ENCODE data around the gene SGMS1. TPM values are rescaled to one million over a fixed set of nuclear protein-coding genes. Genes with fewer than 3 reads are reported as not detected.
"Not testable (repeated sequence)": the region's sequence is repeated elsewhere in the genome, so short reads cannot be mapped to it uniquely, and the experiment has no call there.

SGMS1 gene
- total RNA-seq, 3 donors from 2014 or later, result 66.5 to 114 (median 80.1) TPM

GRCh38 chr10:50431133-50431532, 192.6 kb downstream of the SGMS1 start:
- peak overlapping the region in 1 of 3 donors; percentile 41 for H3K4me3 ChIP-seq
- H3K9me3 ChIP-seq, result no peaks in the 10 kb centered on the region
- TF ChIP-seq POLR2A (IDR thresholded peaks at IDR 0.05), result no peak
- TF ChIP-seq, protein P1, sequence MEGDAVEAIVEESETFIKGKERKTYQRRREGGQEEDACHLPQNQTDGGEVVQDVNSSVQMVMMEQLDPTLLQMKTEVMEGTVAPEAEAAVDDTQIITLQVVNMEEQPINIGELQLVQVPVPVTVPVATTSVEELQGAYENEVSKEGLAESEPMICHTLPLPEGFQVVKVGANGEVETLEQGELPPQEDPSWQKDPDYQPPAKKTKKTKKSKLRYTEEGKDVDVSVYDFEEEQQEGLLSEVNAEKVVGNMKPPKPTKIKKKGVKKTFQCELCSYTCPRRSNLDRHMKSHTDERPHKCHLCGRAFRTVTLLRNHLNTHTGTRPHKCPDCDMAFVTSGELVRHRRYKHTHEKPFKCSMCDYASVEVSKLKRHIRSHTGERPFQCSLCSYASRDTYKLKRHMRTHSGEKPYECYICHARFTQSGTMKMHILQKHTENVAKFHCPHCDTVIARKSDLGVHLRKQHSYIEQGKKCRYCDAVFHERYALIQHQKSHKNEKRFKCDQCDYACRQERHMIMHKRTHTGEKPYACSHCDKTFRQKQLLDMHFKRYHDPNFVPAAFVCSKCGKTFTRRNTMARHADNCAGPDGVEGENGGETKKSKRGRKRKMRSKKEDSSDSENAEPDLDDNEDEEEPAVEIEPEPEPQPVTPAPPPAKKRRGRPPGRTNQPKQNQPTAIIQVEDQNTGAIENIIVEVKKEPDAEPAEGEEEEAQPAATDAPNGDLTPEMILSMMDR (IDR thresholded peaks at IDR 0.05), result no peak
- TF ChIP-seq POLR2AphosphoS5 (IDR thresholded peaks at IDR 0.05), result no peak
- H3K4me1 ChIP-seq, result peaks cover 0 to 6% of the 10 kb centered on the region in 2 donors
- intact Hi-C loops (cut with DNase I; ENCODE audit: low total_unique reads), result no loop called here
- peak overlapping the region; percentile 75 to 78 for H3K27ac ChIP-seq
- no peak for DNase-seq (ENCODE audit: low spot score in 2 of 2)
- H3K36me3 ChIP-seq, result no peaks in the 10 kb centered on the region
- no peaks in the 10 kb centered on the region for H3K27me3 ChIP-seq

GRCh38 chr10:50426485-50426884, 197.3 kb downstream of the SGMS1 start:
- Histone ChIP-seq H3K27ac (no peak overlapping the region), H3K4me3 (no peak overlapping the region), H3K36me3 (no peaks in the 10 kb centered on the region), H3K27me3 (no peaks in the 10 kb centered on the region), H3K4me1 (peaks cover 0 to 1% of the 10 kb centered on the region in 2 donors), H3K9me3 (no peaks in the 10 kb centered on the region)
- DNase-seq (ENCODE audit: low spot score in 2 of 2), result no peak
- intact Hi-C loops (cut with DNase I; ENCODE audit: low total_unique reads), result no loop called here
- TF ChIP-seq POLR2A (IDR thresholded peaks at IDR 0.05) (no peak), POLR2AphosphoS5 (IDR thresholded peaks at IDR 0.05) (no peak)
- TF ChIP-seq, protein P1 (IDR thresholded peaks at IDR 0.05), result no peak

DNA sequence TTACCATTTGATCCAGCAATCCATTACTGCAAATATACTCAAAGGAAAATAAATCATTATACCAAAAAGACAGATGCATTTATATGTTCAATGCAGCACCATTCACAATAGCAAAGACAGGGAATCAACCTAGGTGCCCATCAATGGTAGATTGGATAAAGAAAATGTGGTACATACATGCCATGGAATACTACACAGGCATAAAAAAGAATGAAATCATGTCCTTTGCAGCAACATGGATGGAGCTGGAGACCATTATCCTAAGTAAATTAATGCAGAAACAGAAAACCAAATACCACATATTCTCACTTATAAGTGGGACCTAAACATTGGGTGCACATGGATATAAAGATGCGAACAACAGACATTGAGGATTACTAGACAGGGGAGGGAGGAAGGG, 198.5 kb downstream of the SGMS1 start:
- H3K4me3 ChIP-seq; intact Hi-C loops (cut with DNase I; ENCODE audit: low total_unique reads); H3K27me3 ChIP-seq; DNase-seq (ENCODE audit: low spot score in 2 of 2); H3K4me1 ChIP-seq; H3K27ac ChIP-seq; H3K36me3 ChIP-seq; H3K9me3 ChIP-seq: not testable (repeated sequence)

DNA sequence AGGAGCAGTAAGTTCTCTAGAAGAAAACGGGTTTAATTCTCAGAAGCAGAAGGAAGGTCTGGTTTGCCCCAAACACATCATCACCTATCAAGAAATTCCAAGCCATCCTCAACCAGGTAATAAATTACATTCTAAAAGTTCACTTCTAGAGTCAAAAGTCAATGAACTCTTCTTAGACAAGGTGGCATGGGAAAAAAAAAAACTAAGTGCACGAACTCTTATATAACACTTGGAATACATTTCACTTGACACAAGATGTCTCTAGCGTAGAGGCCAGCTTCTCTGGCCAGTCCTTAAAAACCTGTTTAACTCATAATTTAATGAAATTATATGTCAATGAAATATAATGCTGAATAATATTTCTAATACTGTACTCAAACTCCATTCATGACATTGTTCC, 200.3 kb downstream of the SGMS1 start:
- no peaks in the 10 kb centered on the region for H3K9me3 ChIP-seq
- H3K27ac ChIP-seq, result no peak overlapping the region
- DNase-seq (ENCODE audit: low spot score in 2 of 2), result no peak
- intact Hi-C loops (cut with DNase I; ENCODE audit: low total_unique reads), result no loop called here
- no peak overlapping the region for H3K4me3 ChIP-seq
- no peaks in the 10 kb centered on the region for H3K36me3 ChIP-seq
- TF ChIP-seq, protein P1 (IDR thresholded peaks at IDR 0.05), result no peak
- no peak for TF ChIP-seq POLR2AphosphoS5 (IDR thresholded peaks at IDR 0.05)
- TF ChIP-seq POLR2A (IDR thresholded peaks at IDR 0.05), result no peak
- no peaks in the 10 kb centered on the region for H3K27me3 ChIP-seq
- peaks cover 0 to 6% of the 10 kb centered on the region in 2 donors for H3K4me1 ChIP-seq

- Histone ChIP-seq H3K27ac (no peak overlapping the region), H3K9me3 (no peaks in the 10 kb centered on the region), H3K4me1 (peaks cover 0 to 6% of the 10 kb centered on the region in 2 donors), H3K27me3 (no peaks in the 10 kb centered on the region), H3K36me3 (no peaks in the 10 kb centered on the region), H3K4me3 (no peak overlapping the region)
- TF ChIP-seq POLR2A (IDR thresholded peaks at IDR 0.05) (no peak), POLR2AphosphoS5 (IDR thresholded peaks at IDR 0.05) (no peak)
- TF ChIP-seq, protein P1 (IDR thresholded peaks at IDR 0.05), result no peak
- intact Hi-C loops (cut with DNase I; ENCODE audit: low total_unique reads), result no loop called here
- no peak for DNase-seq (ENCODE audit: low spot score in 2 of 2)
Observed at GRCh38 chr10:50422259-50422658, 201.5 kb downstream of the SGMS1 start.

All from breast epithelium (tissue), 4 donors.